ENCODE measurements around the gene PDLIM7. TPM values are rescaled to one million over a fixed set of nuclear protein-coding genes. Genes with fewer than 3 reads are reported as not detected.
A peak's percentile ranks its signal among the peaks of the same experiment; 100 is the strongest.

Gene PDLIM7
- total RNA-seq, 1 donor from 2014 or later: 118 TPM

GRCh38 chr5:177540438-177540837 is 43.0 kb upstream of the PDLIM7 start:
- H3K4me1 ChIP-seq: peaks cover 81% of the 10 kb centered on the region

GRCh38 chr5:177539411-177539810 is 42.0 kb upstream of the PDLIM7 start:
- Histone ChIP-seq H3K4me3 (no peak overlapping the region), H3K9me3 (no peaks in the 10 kb centered on the region), H3K27me3 (no peaks in the 10 kb centered on the region), H3K4me1 (peaks cover 71% of the 10 kb centered on the region), H3K27ac (no peak overlapping the region), H3K36me3 (peaks cover 0 to 31% of the 10 kb centered on the region in 2 donors)
- DNase-seq (ENCODE audit: extremely low spot score in 2 of 2): no peak
- intact Hi-C loops (cut with DNase I): no loop called here
- TF ChIP-seq POLR2AphosphoS5 (IDR thresholded peaks at IDR 0.05; ENCODE audit: insufficient read depth in 1 of 2, low read depth in 1 of 2): no peak
- no peak for TF ChIP-seq CTCF (IDR thresholded peaks at IDR 0.05)
- no peak for TF ChIP-seq POLR2A (IDR thresholded peaks at IDR 0.05)

More at GRCh38 chr5:177540438-177540837, 43.0 kb upstream of the PDLIM7 start:
- H3K4me3 ChIP-seq: no peak overlapping the region
- DNase-seq (ENCODE audit: extremely low spot score in 2 of 2): no peak
- no peaks in the 10 kb centered on the region for H3K27me3 ChIP-seq
- no peaks in the 10 kb centered on the region for H3K9me3 ChIP-seq
- TF ChIP-seq POLR2A (IDR thresholded peaks at IDR 0.05) (no peak), CTCF (IDR thresholded peaks at IDR 0.05) (no peak), POLR2AphosphoS5 (IDR thresholded peaks at IDR 0.05; ENCODE audit: insufficient read depth in 1 of 2, low read depth in 1 of 2) (no peak)
- H3K27ac ChIP-seq: no peak overlapping the region
- peaks cover 0 to 21% of the 10 kb centered on the region in 2 donors for H3K36me3 ChIP-seq
- intact Hi-C loops (cut with DNase I): no loop called here

GRCh38 chr5:177538876-177539275 is 41.5 kb upstream of the PDLIM7 start:
- peaks cover 0 to 34% of the 10 kb centered on the region in 2 donors for H3K36me3 ChIP-seq
- no peaks in the 10 kb centered on the region for H3K9me3 ChIP-seq
- peaks cover 65% of the 10 kb centered on the region for H3K4me1 ChIP-seq
- intact Hi-C loops (cut with DNase I): no loop called here
- H3K27me3 ChIP-seq: no peaks in the 10 kb centered on the region
- H3K4me3 ChIP-seq: no peak overlapping the region
- H3K27ac ChIP-seq: peak overlapping the region; percentile 83
- TF ChIP-seq CTCF (IDR thresholded peaks at IDR 0.05) (no peak), POLR2A (IDR thresholded peaks at IDR 0.05) (no peak), POLR2AphosphoS5 (IDR thresholded peaks at IDR 0.05; ENCODE audit: insufficient read depth in 1 of 2, low read depth in 1 of 2) (no peak)
- no peak for DNase-seq (ENCODE audit: extremely low spot score in 2 of 2)

- peaks cover 53% of the 10 kb centered on the region for H3K4me1 ChIP-seq
These were observed 40.3 kb upstream of the PDLIM7 start for GRCh38 chr5:177537389-177538361.

More at GRCh38 chr5:177537389-177538361, 40.3 kb upstream of the PDLIM7 start:
- TF ChIP-seq CTCF (IDR thresholded peaks at IDR 0.05): no peak
- TF ChIP-seq POLR2AphosphoS5 (IDR thresholded peaks at IDR 0.05; ENCODE audit: insufficient read depth in 1 of 2, low read depth in 1 of 2): peak in 1 of 2 donors; percentile 36
- intact Hi-C loops (cut with DNase I): no loop called here
- no peaks in the 10 kb centered on the region for H3K27me3 ChIP-seq
- no peaks in the 10 kb centered on the region for H3K9me3 ChIP-seq
- no peak for DNase-seq (ENCODE audit: extremely low spot score in 2 of 2)
- peaks cover 0 to 39% of the 10 kb centered on the region in 2 donors for H3K36me3 ChIP-seq
- no peak overlapping the region for H3K4me3 ChIP-seq
- H3K27ac ChIP-seq: peak overlapping the region; percentile 83

Measured in vagina (tissue), 2 donors.